Testis (tissue), 3 donors: Measurements from ENCODE around the gene KLK13. TPM values are rescaled to one million over a fixed set of nuclear protein-coding genes. Genes with fewer than 3 reads are reported as not detected.

Experiments used
- DNase-seq: peaks from one replicate; pipeline ENCODE4 v3.0.0-alpha.2; 2019
- H3K27ac ChIP-seq, 2 donors: fragments of 200-600 bp; sonication (generic); one replicate each; pipeline ENCODE4 v1.5.1; 2019
- H3K27me3 ChIP-seq: fragments of 200-600 bp; sonication (generic); one replicate; pipeline ENCODE4 v1.5.1; 2019
- H3K36me3 ChIP-seq: fragments of 200-600 bp; sonication (generic); one replicate; pipeline ENCODE4 v1.5.1; 2017; ENCODE audit warnings: low read depth; ENCODE audit errors: missing control alignments
- H3K4me1 ChIP-seq: fragments of 200-600 bp; sonication (generic); one replicate; pipeline ENCODE4 v1.5.1; 2019
- H3K4me3 ChIP-seq, 2 donors: fragments of 200-600 bp; sonication (generic); one replicate each; pipeline ENCODE4 v1.5.1; 2017 to 2019
- H3K9me3 ChIP-seq: fragments of 200-600 bp; sonication (generic); one replicate; pipeline ENCODE4 v1.5.1; 2017
- CTCF ChIP-seq, 3 experiments: fragments of 450-650 bp in 2 of 3; fragments of 200-600 bp in 1 of 3; sonication (generic) in 1 of 3; IDR thresholded peaks; one replicate each; pipeline ENCODE4 v1.5.1; 2016 to 2019; ENCODE audit warnings: antibody characterized with exemption in 3 of 3, mild to moderate bottlenecking in 2 of 3, moderate library complexity in 1 of 3
- POLR2A ChIP-seq: fragments of 450-650 bp; IDR thresholded peaks from one replicate; pipeline ENCODE4 v1.6.1; 2017; ENCODE audit warnings: antibody characterized with exemption, mild to moderate bottlenecking, moderate library complexity
- WGBS, 2 donors: methylation state at CpG; one replicate each; pipeline ENCODE4 v1.1.5; 2018; 5-methylcytosine and 5-hydroxymethylcytosine counted together
- intact Hi-C: fragments of 100-400 bp; cut with DNase I; formaldehyde crosslinking; loops from one replicate; pipeline ENCODE4 v1.15.1; 2023; ENCODE audit warnings: low total_unique reads
- polyA plus RNA-seq: library from polyadenylated mRNA; stranded (reverse); fragments of 350-450 nt; fragmentation: Illumina TruSeq; extraction: RNeasy Lipid Tissue Mini Kit (QIAGEN cat#74804); gene quantifications from one replicate; pipeline ENCODE4 v1.2.3, GENCODE V29; 2014; ENCODE audit warnings: low read depth, low replicate concordance; ENCODE audit not compliant: insufficient read depth
- total RNA-seq, 2 donors: library from RNA; depleted of rRNA; stranded (reverse); fragments of >200 nt; gene quantifications; one replicate each; pipeline ENCODE4 v1.2.3, GENCODE V29; 2016

The KLK13 gene
- total and polyA plus RNA-seq, 3 donors from 2014 or later = 3.7 to 13.0 (median 7.8) TPM

- DNase-seq = peak; percentile 59
- H3K27ac ChIP-seq = peak overlapping the region in 1 of 2 donors; percentile 45
- H3K36me3 ChIP-seq = no peaks in the 10 kb centered on the region
- H3K27me3 ChIP-seq = no peaks in the 10 kb centered on the region
- intact Hi-C loops = no loop called here
- TF ChIP-seq POLR2A (no peak), CTCF (IDR thresholded peaks at IDR 0.05) (no peak)
- H3K4me3 ChIP-seq = peak overlapping the region; percentile 6 to 23
- WGBS, 2 donors = 58 to 70% methylated on average over 11 to 68 of the region's 78 CpGs
- no peaks in the 10 kb centered on the region for H3K9me3 ChIP-seq
- H3K4me1 ChIP-seq = peaks cover 28% of the 10 kb centered on the region
Measured at GRCh38 chr19:51098365-51099046, 33.6 kb upstream of the KLK13 start.

- Histone ChIP-seq H3K27me3 (no peaks in the 10 kb centered on the region), H3K27ac (peak overlapping the region in 1 of 2 donors; percentile 45), H3K36me3 (no peaks in the 10 kb centered on the region), H3K4me3 (no peak overlapping the region), H3K9me3 (no peaks in the 10 kb centered on the region), H3K4me1 (peaks cover 28% of the 10 kb centered on the region)
- 62 to 69% methylated on average over 9 to 20 of the region's 20 CpGs for WGBS, 2 donors
- intact Hi-C loops = no loop called here
- no peak for TF ChIP-seq POLR2A
- TF ChIP-seq CTCF (IDR thresholded peaks at IDR 0.05) = no peak
- DNase-seq = no peak
Measured at GRCh38 chr19:51097796-51098195, 32.9 kb upstream of the KLK13 start.

- H3K36me3 ChIP-seq = no peaks in the 10 kb centered on the region
- DNase-seq = peak; percentile 84
- 8 to 17% methylated on average over 6 to 8 of the region's 8 CpGs for WGBS, 2 donors
- H3K27me3 ChIP-seq = no peaks in the 10 kb centered on the region
- no peak for TF ChIP-seq POLR2A
- TF ChIP-seq CTCF (IDR thresholded peaks at IDR 0.05) = peak in 2 of 3 experiments; percentile 73 to 76
- peaks cover 28% of the 10 kb centered on the region for H3K4me1 ChIP-seq
- H3K9me3 ChIP-seq = no peaks in the 10 kb centered on the region
- H3K4me3 ChIP-seq = no peak overlapping the region
- H3K27ac ChIP-seq = no peak overlapping the region
- intact Hi-C loops = no loop called here
Measured at GRCh38 chr19:51097166-51097738, 32.4 kb upstream of the KLK13 start.

GRCh38 chr19:51096473-51097165 is 31.7 kb upstream of the KLK13 start:
- intact Hi-C loops = no loop called here
- DNase-seq = no peak
- peaks cover 22% of the 10 kb centered on the region for H3K4me1 ChIP-seq

More at GRCh38 chr19:51096473-51097165, 31.7 kb upstream of the KLK13 start:
- Histone ChIP-seq H3K36me3 (no peaks in the 10 kb centered on the region), H3K27ac (no peak overlapping the region), H3K4me3 (no peak overlapping the region), H3K9me3 (no peaks in the 10 kb centered on the region), H3K27me3 (no peaks in the 10 kb centered on the region)
- 80 to 85% methylated on average over 6 of the region's 6 CpGs for WGBS, 2 donors
- TF ChIP-seq POLR2A (no peak), CTCF (IDR thresholded peaks at IDR 0.05) (peak in 2 of 3 experiments; percentile 26 to 28)
